Activated CD4-positive, alpha-beta memory T cell treated with anti-CD3 and anti-CD28 coated beads for 36 hours (primary cell): ENCODE results near the gene KLRG1. TPM values are rescaled to one million over a fixed set of nuclear protein-coding genes. Genes with fewer than 3 reads are reported as not detected.

Experiments used
- CTCF ChIA-PET: fragments of 350-600 bp; sonication (Branson Sonifier 250); formaldehyde crosslinking; loops from one replicate; lab custom pipeline; 2021; ENCODE audit warnings: antibody characterized with exemption, inconsistent platforms; lab: Charles Lee
- POLR2A ChIA-PET: fragments of 350-600 bp; sonication (Branson Sonifier 250); formaldehyde crosslinking; loops from one replicate; lab custom pipeline; 2021; ENCODE audit warnings: antibody characterized with exemption; lab: Charles Lee
- DNase-seq: peaks from one replicate; pipeline ENCODE4 v3.0.0-alpha.2; 2020
- H3K27ac Mint-ChIP-seq: one replicate; pipeline ENCODE4 v1.8.0; 2021; ENCODE audit warnings: mixed read lengths
- H3K27me3 Mint-ChIP-seq: one replicate; pipeline ENCODE4 v1.8.0; 2021; ENCODE audit warnings: mixed read lengths
- H3K36me3 Mint-ChIP-seq: one replicate; pipeline ENCODE4 v1.8.0; 2021; ENCODE audit warnings: mixed read lengths
- H3K4me1 Mint-ChIP-seq: one replicate; pipeline ENCODE4 v1.8.0; 2021; ENCODE audit warnings: low read depth, mixed read lengths
- H3K4me3 Mint-ChIP-seq: one replicate; pipeline ENCODE4 v1.8.0; 2021; ENCODE audit warnings: mild to moderate bottlenecking, mixed read lengths
- H3K9me3 Mint-ChIP-seq: one replicate; pipeline ENCODE4 v1.8.0; 2021; ENCODE audit warnings: mixed read lengths
- intact Hi-C: fragments of 100-400 bp; cut with micrococcal nuclease; formaldehyde crosslinking; loops from one replicate; pipeline ENCODE4 v1.15.1; 2023
- total RNA-seq, 2 experiments: library from RNA; stranded (reverse); gene quantifications; one replicate each; pipeline ENCODE4 v1.2.3, GENCODE V29; 2021

The KLRG1 gene
- total RNA-seq, 2 experiments from 2014 or later = 4.4 to 5.4 TPM

DNA sequence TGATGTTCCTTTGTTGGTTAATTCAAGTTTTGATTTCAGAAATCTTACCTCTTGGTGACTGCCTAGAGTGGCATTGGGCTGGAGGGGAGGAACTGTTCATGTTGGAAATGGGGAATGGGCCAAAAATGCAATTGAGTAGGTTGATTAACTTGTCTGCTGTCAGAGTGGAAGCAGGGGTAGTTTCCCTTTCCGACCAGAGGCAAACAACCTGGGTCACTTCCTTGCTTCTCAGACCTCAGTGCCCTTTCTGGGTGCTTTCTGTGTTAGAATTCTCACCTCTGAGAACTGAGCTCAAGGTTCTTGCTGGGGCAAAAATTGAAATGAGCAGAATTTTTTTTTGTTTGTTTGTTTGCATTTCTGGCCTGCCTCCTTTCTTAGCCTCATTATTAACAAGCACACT is 37.6 kb upstream of the KLRG1 start:
- intact Hi-C loops = loop anchor here (1.0 to 5.0 kb wide), 4 partner anchors 37 to 459 kb away; partner anchors contain the start of gene KLRG1
- Mint-ChIP-seq H3K9me3 (peaks cover 11% of the 10 kb centered on the region), H3K27ac (peak overlapping the region; percentile 79), H3K4me1 (peaks cover 55% of the 10 kb centered on the region), H3K36me3 (peaks cover 14% of the 10 kb centered on the region), H3K4me3 (peak overlapping the region; percentile 99), H3K27me3 (no peaks in the 10 kb centered on the region)
- peak; percentile 52 for DNase-seq
- ChIA-PET POLR2A (interaction anchor here (0.9 to 1.3 kb wide), 3 partner anchors 48 to 91 kb away, joined by 3 to 5 read pairs (median 4); no protein-coding TSS in a partner anchor), CTCF (interaction anchor here (0.6 to 9.1 kb wide), 12 partner anchors 9 to 1047 kb away, joined by 3 to 135 read pairs (median 20); partner anchors contain the start of gene KLRG1)

DNA sequence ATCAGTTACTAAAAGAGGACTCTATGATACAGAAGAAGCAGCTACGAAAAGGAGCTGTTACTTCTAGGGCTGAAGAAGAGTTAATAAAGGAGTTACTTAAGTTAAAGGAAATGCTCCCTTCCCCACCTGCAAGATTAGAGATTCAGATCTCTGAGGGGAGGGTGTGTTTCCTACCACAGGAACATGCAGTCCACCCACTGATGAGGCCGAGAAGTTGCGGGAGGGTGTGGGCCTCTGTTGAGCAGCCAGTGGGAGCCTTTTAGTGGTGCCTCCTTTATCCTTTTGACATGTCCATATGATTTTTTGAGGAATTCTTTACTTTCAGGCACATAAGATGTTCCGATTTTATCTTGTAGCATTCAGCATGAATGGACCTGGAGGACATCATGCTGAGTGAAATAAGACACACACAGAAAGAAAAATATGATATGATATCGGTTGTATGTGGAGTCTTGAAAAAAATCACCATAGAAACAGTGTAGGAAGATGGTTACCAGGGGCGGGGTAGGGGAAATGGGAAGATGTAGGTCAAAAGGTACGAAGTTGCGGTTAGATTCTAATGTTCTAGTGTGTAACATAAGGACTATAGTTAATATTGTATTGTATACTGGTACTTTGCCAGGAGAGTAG is 35.5 kb upstream of the KLRG1 start:
- peak overlapping the region; percentile 79 for H3K27ac Mint-ChIP-seq
- ChIA-PET CTCF (interaction anchor here (0.6 to 5.3 kb wide), 6 partner anchors 32 to 399 kb away, joined by 3 to 135 read pairs (median 4); no protein-coding TSS in a partner anchor), POLR2A (interaction anchor here (1.0 kb wide), 1 partner anchor 82 kb away, joined by 3 read pairs; no protein-coding TSS in a partner anchor)
- peaks cover 6% of the 10 kb centered on the region for H3K36me3 Mint-ChIP-seq
- intact Hi-C loops = loop anchor here (1.0 to 5.0 kb wide), 4 partner anchors 33 to 462 kb away; no protein-coding TSS in a partner anchor
- peak; percentile 62 for DNase-seq
- peaks cover 11% of the 10 kb centered on the region for H3K9me3 Mint-ChIP-seq
- H3K4me3 Mint-ChIP-seq = peak overlapping the region; percentile 58
- H3K27me3 Mint-ChIP-seq = no peaks in the 10 kb centered on the region
- H3K4me1 Mint-ChIP-seq = peaks cover 60% of the 10 kb centered on the region

- Mint-ChIP-seq H3K27me3 (no peaks in the 10 kb centered on the region), H3K27ac (no peak overlapping the region), H3K4me3 (no peak overlapping the region), H3K36me3 (peaks cover 5% of the 10 kb centered on the region), H3K9me3 (peaks cover 11% of the 10 kb centered on the region), H3K4me1 (peaks cover 80% of the 10 kb centered on the region)
- ChIA-PET CTCF (interaction anchor here (0.7 to 1.2 kb wide), 3 partner anchors 66 to 878 kb away, joined by 3 read pairs; no protein-coding TSS in a partner anchor), POLR2A (no interaction called here)
- intact Hi-C loops = no loop called here
- no peak for DNase-seq
These were observed 33.3 kb upstream of the KLRG1 start for GRCh38 chr12:8956073-8956472.

DNA sequence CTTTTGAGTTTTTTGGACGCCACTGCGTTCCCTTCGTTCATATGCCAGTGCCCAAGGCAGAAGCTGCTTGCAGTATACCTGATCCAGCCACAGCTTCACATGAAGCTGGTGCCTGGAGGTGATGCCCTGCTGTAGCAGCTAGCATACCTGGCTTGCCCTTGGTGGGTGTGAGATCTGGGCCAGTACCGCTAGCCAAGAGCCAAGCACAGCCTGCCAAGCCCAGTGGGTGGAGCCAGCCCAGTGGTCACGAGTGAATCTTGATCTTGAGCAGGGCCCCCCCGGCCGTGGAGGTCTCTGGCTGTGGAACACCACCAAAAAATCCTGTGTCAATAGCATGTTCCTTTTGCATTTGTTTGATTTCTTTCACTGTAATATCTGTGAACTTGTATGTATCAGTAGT is 32.6 kb upstream of the KLRG1 start:
- no peak for DNase-seq
- Mint-ChIP-seq H3K27me3 (no peaks in the 10 kb centered on the region), H3K36me3 (peaks cover 5% of the 10 kb centered on the region), H3K4me1 (peaks cover 80% of the 10 kb centered on the region), H3K27ac (no peak overlapping the region), H3K4me3 (no peak overlapping the region), H3K9me3 (peaks cover 11% of the 10 kb centered on the region)
- CTCF ChIA-PET = interaction anchor here (0.7 to 1.2 kb wide), 3 partner anchors 67 to 879 kb away, joined by 3 read pairs; no protein-coding TSS in a partner anchor
- POLR2A ChIA-PET = no interaction called here
- intact Hi-C loops = no loop called here

DNA sequence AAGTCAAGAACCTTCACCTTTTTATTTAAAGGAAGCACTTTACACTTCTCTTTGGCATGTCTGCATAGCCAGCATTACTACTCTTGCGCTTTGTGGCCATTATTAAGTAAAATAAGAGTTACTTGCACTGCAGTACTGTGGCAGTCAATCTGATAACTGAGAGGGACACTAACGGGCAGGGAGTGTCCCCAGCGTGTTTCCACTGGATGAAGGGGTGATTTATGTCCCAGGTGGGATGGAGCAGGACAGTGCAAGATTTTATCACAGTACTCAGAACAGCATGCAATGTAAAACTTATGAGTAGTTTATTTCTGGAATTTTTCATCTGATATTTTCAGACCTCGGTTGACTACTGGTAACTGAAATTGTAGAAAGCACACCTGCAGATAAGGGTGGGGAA is 31.8 kb upstream of the KLRG1 start:
- H3K36me3 Mint-ChIP-seq = peaks cover 5% of the 10 kb centered on the region
- intact Hi-C loops = no loop called here
- no peaks in the 10 kb centered on the region for H3K27me3 Mint-ChIP-seq
- DNase-seq = no peak
- no peak overlapping the region for H3K4me3 Mint-ChIP-seq
- no peak overlapping the region for H3K27ac Mint-ChIP-seq
- H3K4me1 Mint-ChIP-seq = peaks cover 76% of the 10 kb centered on the region
- H3K9me3 Mint-ChIP-seq = peaks cover 10% of the 10 kb centered on the region
- ChIA-PET POLR2A (no interaction called here), CTCF (no interaction called here)

DNA sequence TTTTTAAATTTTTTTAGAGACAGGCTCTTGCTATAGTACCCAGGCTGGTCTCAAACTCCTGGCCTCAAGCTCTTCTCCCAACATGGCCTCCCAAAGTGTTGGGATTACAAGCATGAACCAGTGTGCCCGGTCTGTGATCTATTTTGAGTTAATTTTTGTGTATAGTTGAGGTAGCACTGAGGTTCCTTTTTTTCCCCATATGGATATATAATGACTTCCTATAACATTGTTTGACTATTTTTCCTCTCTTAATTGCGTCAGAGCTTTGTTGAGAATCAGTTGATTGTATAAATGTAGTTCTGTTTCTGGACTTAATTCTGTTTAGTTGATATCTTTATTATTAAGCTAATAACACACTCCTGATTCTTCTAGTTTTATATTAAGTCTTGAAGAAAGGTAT is 31.3 kb upstream of the KLRG1 start:
- Mint-ChIP-seq H3K4me1 (peaks cover 71% of the 10 kb centered on the region), H3K9me3 (peaks cover 5% of the 10 kb centered on the region), H3K36me3 (peaks cover 2% of the 10 kb centered on the region), H3K4me3 (no peak overlapping the region), H3K27me3 (no peaks in the 10 kb centered on the region), H3K27ac (peak overlapping the region; percentile 49)
- CTCF ChIA-PET = interaction anchor here (1.0 kb wide), 2 partner anchors 69 to 92 kb away, joined by 3 read pairs; no protein-coding TSS in a partner anchor
- intact Hi-C loops = no loop called here
- POLR2A ChIA-PET = interaction anchor here (1.3 kb wide), 1 partner anchor 9 kb away, joined by 3 read pairs; the partner anchor contains the start of gene M6PR
- DNase-seq = no peak

DNA sequence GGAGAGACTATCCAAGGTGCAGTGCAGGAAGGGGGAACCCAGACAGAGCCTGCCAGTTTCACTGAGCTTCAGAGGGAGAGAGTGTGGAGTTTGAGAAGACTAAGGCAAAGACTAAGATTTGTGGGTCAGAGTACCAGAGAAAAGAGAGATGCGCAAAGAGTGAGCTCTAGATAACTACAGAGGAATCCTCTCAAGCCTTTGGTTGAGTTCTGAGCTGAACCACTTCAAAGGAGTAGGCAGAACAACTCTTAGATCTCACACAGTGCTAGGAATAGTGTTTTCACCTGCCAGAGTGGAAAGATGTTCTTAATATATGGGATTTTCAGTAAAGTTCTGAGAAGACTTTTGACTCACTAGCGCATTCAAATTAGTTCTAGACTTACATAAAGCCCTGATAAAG is 29.2 kb upstream of the KLRG1 start:
- peaks cover 64% of the 10 kb centered on the region for H3K4me1 Mint-ChIP-seq
- ChIA-PET CTCF (interaction anchor here (1.1 to 1.5 kb wide), 3 partner anchors 9 to 11 kb away, joined by 4 to 7 read pairs (median 6); partner anchors contain the start of gene M6PR), POLR2A (no interaction called here)
- no peak overlapping the region for H3K4me3 Mint-ChIP-seq
- H3K27me3 Mint-ChIP-seq = no peaks in the 10 kb centered on the region
- intact Hi-C loops = no loop called here
- no peak overlapping the region for H3K27ac Mint-ChIP-seq
- H3K9me3 Mint-ChIP-seq = peaks cover 10% of the 10 kb centered on the region
- DNase-seq = no peak
- no peaks in the 10 kb centered on the region for H3K36me3 Mint-ChIP-seq

DNA sequence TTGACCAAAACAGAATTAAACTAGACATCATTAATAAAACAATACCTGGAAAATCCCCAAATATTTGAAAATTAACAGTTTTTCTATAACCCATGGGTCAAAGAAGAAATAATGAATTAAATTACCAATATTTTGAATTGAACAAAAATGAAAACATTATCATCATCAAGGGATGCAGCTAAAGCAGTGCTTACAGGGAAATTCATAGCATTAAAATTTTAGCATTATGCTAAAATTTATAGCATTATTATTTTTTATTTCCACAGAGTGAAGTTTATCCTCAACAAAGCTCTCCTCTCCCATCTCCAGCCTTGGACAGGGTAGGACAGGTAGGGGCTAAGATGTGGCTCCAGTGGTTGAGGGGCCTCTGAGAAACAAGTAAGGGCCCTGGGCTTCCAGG is 20.6 kb upstream of the KLRG1 start:
- H3K27me3 Mint-ChIP-seq = no peaks in the 10 kb centered on the region
- peaks cover 17% of the 10 kb centered on the region for H3K4me1 Mint-ChIP-seq
- intact Hi-C loops = no loop called here
- POLR2A ChIA-PET = no interaction called here
- H3K36me3 Mint-ChIP-seq = peaks cover 12% of the 10 kb centered on the region
- H3K4me3 Mint-ChIP-seq = no peak overlapping the region
- DNase-seq = no peak
- H3K27ac Mint-ChIP-seq = no peak overlapping the region
- CTCF ChIA-PET = interaction anchor here (1.6 kb wide), 1 partner anchor 8 kb away, joined by 4 read pairs; no protein-coding TSS in a partner anchor
- H3K9me3 Mint-ChIP-seq = peaks cover 36% of the 10 kb centered on the region

- Mint-ChIP-seq H3K27ac (no peak overlapping the region), H3K9me3 (peaks cover 38% of the 10 kb centered on the region), H3K4me3 (no peak overlapping the region), H3K27me3 (no peaks in the 10 kb centered on the region), H3K4me1 (peaks cover 11% of the 10 kb centered on the region), H3K36me3 (peaks cover 19% of the 10 kb centered on the region)
- no peak for DNase-seq
- ChIA-PET POLR2A (no interaction called here), CTCF (interaction anchor here (1.6 kb wide), 1 partner anchor 9 kb away, joined by 4 read pairs; no protein-coding TSS in a partner anchor)
- intact Hi-C loops = no loop called here
These were observed 19.4 kb upstream of the KLRG1 start for GRCh38 chr12:8969861-8970411.

GRCh38 chr12:8970432-8970831 is 18.9 kb upstream of the KLRG1 start:
- ChIA-PET CTCF (interaction anchor here (0.8 kb wide), 1 partner anchor 79 kb away, joined by 3 read pairs; no protein-coding TSS in a partner anchor), POLR2A (no interaction called here)
- no peak overlapping the region for H3K27ac Mint-ChIP-seq
- H3K27me3 Mint-ChIP-seq = no peaks in the 10 kb centered on the region
- peaks cover 19% of the 10 kb centered on the region for H3K36me3 Mint-ChIP-seq
- peaks cover 11% of the 10 kb centered on the region for H3K4me1 Mint-ChIP-seq
- H3K4me3 Mint-ChIP-seq = no peak overlapping the region
- H3K9me3 Mint-ChIP-seq = peaks cover 36% of the 10 kb centered on the region
- no peak for DNase-seq
- intact Hi-C loops = no loop called here

- ChIA-PET POLR2A (no interaction called here), CTCF (interaction anchor here (1.2 kb wide), 1 partner anchor 13 kb away, joined by 3 read pairs; no protein-coding TSS in a partner anchor)
- no peak for DNase-seq
- H3K27ac Mint-ChIP-seq = no peak overlapping the region
- no peaks in the 10 kb centered on the region for H3K4me1 Mint-ChIP-seq
- H3K4me3 Mint-ChIP-seq = no peak overlapping the region
- no peaks in the 10 kb centered on the region for H3K27me3 Mint-ChIP-seq
- H3K9me3 Mint-ChIP-seq = peaks cover 24% of the 10 kb centered on the region
- intact Hi-C loops = no loop called here
- peaks cover 16% of the 10 kb centered on the region for H3K36me3 Mint-ChIP-seq
These were observed 9.2 kb upstream of the KLRG1 start for GRCh38 chr12:8980137-8980536.

DNA sequence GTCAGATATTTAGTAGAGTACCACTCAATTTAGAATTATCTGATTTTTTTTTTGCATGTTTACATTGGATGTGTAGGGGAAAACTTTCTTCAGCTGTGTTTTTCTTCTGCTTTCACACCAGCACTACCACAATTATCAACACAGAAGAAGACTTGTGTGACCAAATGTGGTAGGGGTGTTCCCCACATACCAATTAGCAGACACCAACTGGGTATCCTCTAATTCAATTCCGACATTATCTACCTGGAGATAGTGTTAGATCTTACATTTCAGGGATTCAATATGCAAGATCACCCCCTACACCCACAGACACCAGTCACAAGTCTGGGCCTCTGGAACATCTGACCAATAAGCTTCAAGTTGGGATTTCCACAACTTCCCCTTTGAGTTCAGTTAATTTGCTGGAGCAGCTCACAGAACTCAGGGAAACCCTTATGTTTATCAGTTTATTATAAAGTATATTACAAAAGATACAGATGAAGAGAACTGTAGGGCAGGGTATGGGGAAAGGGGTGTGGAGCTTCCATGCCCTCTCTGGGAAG is 4.1 kb upstream of the KLRG1 start:
- POLR2A ChIA-PET = no interaction called here
- intact Hi-C loops = no loop called here
- no peak overlapping the region for H3K27ac Mint-ChIP-seq
- DNase-seq = no peak
- H3K4me3 Mint-ChIP-seq = no peak overlapping the region
- H3K9me3 Mint-ChIP-seq = peaks cover 7% of the 10 kb centered on the region
- peaks cover 4% of the 10 kb centered on the region for H3K36me3 Mint-ChIP-seq
- CTCF ChIA-PET = interaction anchor here (0.9 to 1.6 kb wide), 3 partner anchors 32 to 65 kb away, joined by 3 to 5 read pairs (median 3); no protein-coding TSS in a partner anchor
- peaks cover 41% of the 10 kb centered on the region for H3K4me1 Mint-ChIP-seq
- no peaks in the 10 kb centered on the region for H3K27me3 Mint-ChIP-seq
